GM11168 (cell line): Measurements from ENCODE around the gene PACS1.
"Not testable (repeated sequence)": the region's sequence is repeated elsewhere in the genome, so short reads cannot be mapped to it uniquely, and the experiment has no call there.

ENCODE experiments used
- in situ Hi-C: fragments of 300-500 bp; cut with MboI; formaldehyde crosslinking; loops from one replicate; pipeline ENCODE4 v1.12.0; 2022; ENCODE audit warnings: low sequenced_read_pairs; ENCODE audit not compliant: unreplicated experiment

PACS1 gene

DNA sequence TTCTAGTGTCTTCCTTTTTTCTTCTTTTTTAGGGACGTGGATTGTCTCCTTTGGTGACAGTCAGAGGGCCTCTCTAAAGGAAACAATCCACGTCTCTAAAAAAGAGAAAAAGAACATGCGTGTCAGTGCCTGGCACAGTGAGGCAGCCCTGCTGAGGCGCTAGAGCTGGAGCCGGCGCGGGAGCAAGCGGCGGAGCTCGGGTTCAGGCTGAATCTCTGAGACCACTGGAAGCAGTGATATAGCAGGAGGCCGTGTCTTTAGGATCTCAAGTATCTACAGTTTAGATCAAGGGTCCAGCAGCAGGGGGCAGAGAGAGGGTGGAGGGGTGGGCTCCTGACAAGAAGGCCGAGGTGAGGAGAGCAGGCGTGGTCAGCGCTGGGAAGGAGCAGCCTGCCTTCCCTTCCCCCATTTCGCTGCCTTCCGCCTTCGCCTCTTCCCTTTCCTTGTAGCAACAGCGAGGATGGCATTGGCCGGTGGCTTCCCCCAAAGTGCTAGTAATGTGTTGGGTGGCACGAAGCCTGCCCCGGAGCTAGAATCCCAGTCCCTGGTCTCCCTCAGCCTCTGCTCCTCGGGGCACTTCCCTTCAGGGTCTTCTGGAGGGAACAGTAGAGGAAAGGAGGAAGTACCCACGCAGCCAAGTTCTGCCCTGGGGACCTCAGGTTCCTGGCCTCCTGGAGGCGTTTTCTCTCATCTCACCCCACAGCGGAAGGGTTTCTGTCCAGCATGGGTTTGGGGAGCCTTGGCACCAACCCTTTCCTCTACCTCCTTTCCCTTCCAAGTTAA lies 170.1 kb downstream of the PACS1 start:
- in situ Hi-C loops = no loop called here

GRCh38 chr11:66240781-66241136 lies 170.7 kb downstream of the PACS1 start:
- in situ Hi-C loops = no loop called here

DNA sequence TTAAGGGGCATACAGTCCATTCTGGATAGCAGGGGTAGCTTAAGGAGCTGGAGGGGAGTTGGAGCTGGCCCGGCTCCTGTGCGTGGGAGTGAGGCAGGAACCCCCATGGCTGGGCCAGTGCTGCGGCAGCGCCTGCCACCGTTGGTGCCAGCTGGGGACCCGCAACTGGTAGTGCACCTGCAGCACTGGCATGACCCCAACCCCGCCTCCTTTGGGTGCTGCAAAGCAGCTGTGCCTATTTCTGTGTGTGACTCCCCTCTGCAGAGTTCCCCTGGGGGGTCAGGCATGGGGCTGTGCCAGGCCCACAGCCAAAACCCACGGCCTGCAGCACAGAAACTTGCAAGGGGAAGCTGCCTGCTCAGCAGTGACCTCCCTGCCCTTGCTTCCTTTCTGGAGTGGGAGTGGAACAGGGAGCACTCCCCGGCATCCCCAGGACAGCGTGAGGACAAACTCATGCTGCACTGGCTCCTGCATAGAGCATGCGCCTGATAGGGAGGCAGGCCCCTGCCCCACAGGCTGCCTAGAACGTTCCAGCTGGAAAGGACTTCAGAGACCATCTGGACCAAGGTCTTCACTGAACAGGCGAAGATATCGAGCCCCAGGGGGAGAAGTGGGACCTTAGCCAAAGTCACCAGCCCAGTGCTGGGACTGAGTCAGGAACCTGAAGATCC lies 172.2 kb downstream of the PACS1 start:
- in situ Hi-C loops = no loop called here

DNA sequence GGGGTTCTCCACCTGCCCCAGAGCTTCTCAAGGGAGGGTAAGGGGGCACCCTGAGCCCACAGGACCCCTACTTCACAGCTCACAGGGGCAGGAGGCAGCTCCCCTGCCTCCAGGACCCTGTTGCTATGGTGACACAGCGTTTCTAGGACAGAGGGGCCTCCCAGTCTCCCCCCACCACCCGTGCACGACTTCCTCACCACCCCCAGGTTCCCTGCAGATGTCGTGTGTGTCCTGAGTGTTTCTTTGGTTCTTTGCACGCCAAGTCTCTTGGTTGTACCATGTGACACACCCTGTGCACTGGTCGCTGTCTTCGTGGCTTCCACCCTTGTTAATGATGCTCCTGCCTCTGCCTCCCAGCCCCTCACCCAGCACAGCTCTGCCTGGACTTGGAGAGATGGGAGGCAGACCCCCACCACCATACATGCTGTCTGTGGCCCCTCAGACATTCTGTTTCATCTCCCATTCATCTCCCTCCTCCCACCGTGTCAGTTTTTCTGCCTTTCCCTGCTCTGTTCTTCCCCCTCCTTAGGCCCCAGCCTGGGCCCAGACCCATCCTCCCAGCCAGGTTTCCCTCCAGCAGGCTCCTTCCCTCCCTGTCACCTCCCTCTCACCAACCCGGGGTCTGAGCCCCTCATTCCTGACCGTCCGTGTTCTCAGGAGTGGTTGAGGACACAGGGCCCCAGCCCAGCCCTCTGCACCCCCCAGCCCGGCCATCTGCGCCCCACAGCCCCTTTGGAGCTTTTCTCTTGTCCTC lies 173.9 kb downstream of the PACS1 start:
- in situ Hi-C loops = no loop called here

DNA sequence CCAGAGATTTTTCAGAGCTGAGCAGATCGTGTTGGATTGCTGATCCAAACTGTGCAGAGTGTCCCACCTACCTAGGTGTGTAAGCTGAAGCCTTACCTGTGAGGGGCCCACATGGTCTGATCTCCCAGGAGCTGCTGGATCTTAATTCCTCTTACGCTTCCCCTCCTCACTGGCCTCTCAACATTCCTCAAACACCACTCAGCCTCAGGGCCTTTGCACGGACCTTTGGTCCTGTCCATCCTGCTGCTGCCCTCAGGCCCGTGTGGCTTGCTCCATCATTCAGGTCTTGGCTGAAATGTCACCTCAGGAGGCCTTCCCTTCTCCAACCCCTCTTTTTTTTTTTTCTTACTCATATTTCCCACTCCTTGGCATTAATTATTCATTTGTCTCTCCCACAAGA lies 177.2 kb downstream of the PACS1 start:
- in situ Hi-C loops = no loop called here

DNA sequence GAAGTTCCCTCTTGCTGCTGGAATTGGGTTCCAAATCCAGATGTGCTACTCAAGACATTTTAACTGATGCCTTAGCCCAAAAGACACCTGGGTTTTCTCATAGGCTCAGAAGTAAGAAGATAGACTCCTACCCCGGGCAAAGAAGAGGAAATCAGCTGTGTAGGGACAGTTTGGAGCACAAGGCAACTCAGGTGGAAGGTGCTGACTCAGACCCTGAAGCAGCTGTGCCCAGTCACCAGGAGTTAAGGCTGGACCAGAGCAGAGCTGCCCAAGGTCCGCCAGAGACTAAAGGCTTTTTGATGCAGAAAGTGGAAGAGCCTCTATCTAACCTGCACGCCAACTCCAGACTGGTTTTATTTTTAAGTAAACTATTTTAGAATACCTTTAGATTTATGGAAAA lies 177.7 kb downstream of the PACS1 start:
- in situ Hi-C loops = no loop called here

- in situ Hi-C loops = no loop called here
These were observed 178.8 kb downstream of the PACS1 start for GRCh38 chr11:66248903-66249302.

- in situ Hi-C loops = no loop called here
These were observed 181.7 kb downstream of the PACS1 start for GRCh38 chr11:66251809-66252208.

- in situ Hi-C loops = not testable (repeated sequence)
These were observed 183.0 kb downstream of the PACS1 start for GRCh38 chr11:66253081-66253480.

DNA sequence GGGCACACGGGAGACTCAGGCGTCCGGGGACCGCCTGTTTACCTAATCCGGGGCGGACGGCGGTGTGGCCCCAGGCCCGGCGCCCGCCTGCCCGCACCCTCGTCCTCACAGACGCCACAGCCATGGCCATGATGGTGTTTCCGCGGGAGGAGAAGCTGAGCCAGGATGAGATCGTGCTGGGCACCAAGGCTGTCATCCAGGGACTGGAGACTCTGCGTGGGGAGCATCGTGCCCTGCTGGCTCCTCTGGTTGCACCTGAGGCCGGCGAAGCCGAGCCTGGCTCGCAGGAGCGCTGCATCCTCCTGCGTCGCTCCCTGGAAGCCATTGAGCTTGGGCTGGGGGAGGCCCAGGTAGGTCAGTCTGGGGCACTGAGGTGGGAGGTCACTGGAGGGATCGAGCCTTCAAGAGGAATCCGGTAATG lies 188.4 kb downstream of the PACS1 start:
- in situ Hi-C loops = no loop called here

GRCh38 chr11:66259225-66259624 lies 189.2 kb downstream of the PACS1 start:
- in situ Hi-C loops = no loop called here

- in situ Hi-C loops = no loop called here
These were observed 189.9 kb downstream of the PACS1 start for GRCh38 chr11:66259956-66260355.

- in situ Hi-C loops = no loop called here
These were observed 191.5 kb downstream of the PACS1 start for GRCh38 chr11:66261578-66261977.

- in situ Hi-C loops = no loop called here
These were observed 192.1 kb downstream of the PACS1 start for GRCh38 chr11:66262191-66262590.

GRCh38 chr11:66262696-66263095 lies 192.6 kb downstream of the PACS1 start:
- in situ Hi-C loops = no loop called here

DNA sequence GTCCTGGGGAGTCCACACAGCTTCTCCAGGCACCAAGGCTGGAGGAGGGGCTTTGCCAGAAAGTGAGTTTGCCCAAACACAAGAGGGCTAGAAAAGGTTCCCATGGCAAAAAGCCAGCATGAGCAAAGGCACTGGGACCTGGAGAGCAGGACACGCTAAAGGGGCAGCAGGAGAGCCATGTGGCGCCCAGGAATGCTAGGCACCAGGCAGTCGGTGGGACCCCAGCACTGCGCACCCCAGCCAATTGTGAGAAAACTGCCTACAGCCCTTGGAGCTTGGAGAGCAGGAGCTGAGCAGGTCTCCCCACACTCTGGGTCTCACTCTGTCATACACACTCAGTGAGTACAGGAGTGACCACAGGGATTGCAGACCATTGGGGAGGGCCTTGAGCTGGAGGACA lies 193.2 kb downstream of the PACS1 start:
- in situ Hi-C loops = no loop called here

GRCh38 chr11:66263785-66264184 lies 193.7 kb downstream of the PACS1 start:
- in situ Hi-C loops = no loop called here

- in situ Hi-C loops = no loop called here
These were observed 194.3 kb downstream of the PACS1 start for GRCh38 chr11:66264383-66264782.

DNA sequence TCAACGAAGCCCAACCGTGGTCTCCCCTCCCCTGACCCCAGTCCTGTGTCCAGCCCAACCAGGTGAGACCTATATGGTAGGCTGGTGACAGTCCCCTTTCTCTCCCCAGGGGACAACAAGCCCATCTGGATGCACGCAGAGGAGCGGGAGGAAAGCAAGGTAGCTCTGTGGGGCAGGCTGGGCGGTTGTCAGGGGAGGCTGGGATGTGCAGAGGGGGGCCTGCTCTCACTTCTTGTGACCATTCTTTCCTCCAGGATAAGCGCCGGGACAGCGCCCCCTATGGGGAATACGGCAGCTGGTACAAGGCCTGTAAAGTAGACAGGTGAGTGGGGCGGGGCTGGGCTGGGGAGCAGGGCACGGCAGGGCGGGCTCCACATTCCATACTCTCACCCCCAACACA lies 194.8 kb downstream of the PACS1 start:
- in situ Hi-C loops = no loop called here

DNA sequence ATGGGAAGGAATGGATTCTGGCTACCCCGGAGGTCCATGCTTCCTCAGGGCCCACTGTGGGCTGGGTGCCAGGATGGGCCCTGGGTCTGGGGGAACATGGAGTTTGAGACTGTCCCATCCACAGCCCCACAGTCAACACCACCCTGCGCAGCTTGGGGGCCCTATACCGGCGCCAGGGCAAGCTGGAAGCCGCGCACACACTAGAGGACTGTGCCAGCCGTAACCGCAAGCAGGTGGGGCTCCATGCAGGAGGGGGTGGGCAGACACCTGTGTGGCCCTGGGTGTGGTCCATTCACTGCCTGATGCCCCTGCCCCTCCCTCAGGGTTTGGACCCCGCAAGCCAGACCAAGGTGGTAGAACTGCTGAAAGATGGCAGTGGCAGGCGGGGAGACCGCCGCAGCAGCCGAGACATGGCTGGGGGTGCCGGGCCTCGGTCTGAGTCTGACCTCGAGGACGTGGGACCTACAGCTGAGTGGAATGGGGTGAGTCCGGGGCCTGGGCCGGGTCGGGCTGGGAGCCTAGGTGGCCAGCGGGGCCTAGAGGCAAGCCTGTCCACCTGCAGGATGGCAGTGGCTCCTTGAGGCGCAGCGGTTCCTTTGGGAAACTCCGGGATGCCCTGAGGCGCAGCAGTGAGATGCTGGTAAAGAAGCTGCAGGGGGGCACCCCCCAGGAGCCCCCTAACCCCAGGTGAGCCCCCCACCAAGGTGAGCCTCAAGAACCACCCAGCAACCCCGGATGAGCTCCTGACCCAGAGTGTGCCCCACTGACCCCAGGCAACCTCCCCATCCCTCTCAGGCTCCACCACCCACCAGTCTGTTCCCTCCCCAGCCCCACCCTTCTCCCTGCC lies 195.7 kb downstream of the PACS1 start:
- in situ Hi-C loops = no loop called here
